ENCODE results near the gene METTL23.

METTL23 gene

GRCh38 chr17:76772842-76773525 lies 46.3 kb downstream of the METTL23 start:
- H3K4me3 ChIP-seq (ENCODE audit: low read depth, low read length) = no peak overlapping the region
- peak; percentile 71 for DNase-seq (ENCODE audit: low read depth)
- TF ChIP-seq, protein P1, sequence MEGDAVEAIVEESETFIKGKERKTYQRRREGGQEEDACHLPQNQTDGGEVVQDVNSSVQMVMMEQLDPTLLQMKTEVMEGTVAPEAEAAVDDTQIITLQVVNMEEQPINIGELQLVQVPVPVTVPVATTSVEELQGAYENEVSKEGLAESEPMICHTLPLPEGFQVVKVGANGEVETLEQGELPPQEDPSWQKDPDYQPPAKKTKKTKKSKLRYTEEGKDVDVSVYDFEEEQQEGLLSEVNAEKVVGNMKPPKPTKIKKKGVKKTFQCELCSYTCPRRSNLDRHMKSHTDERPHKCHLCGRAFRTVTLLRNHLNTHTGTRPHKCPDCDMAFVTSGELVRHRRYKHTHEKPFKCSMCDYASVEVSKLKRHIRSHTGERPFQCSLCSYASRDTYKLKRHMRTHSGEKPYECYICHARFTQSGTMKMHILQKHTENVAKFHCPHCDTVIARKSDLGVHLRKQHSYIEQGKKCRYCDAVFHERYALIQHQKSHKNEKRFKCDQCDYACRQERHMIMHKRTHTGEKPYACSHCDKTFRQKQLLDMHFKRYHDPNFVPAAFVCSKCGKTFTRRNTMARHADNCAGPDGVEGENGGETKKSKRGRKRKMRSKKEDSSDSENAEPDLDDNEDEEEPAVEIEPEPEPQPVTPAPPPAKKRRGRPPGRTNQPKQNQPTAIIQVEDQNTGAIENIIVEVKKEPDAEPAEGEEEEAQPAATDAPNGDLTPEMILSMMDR (conservative IDR thresholded peaks at IDR 0.05; ENCODE audit: low read depth, low read length) = peak; percentile 11

DNA sequence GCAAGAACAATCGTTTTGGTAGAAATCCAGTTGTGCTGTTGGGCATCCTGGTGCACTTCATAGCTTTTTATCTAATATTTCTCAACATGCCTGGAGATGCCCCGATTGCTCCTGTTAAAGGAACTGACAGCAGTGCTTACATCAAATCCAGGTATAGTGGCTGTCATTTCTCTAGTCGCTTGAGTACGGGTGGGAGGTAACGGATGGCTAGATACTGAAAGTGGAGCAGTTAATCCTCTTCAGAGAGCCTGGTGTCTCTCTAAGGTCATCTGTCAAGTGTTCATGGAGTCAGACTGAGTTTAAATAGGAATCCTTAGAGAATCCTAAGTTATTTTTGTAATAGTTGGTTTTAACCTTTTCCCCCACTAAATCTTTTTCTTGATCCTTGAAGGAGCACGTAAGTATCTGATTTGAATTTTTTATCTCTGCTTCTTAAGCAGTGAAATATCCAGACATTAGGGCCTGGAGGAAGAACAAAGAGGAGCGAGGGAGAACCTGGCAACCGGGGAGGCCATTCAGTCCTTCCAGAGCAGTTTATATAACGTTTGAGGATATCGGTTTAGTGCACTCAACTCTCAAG lies 48.5 kb downstream of the METTL23 start:
- TF ChIP-seq, protein P1 (conservative IDR thresholded peaks at IDR 0.05; ENCODE audit: low read depth, low read length) = no peak
- no peak overlapping the region for H3K4me3 ChIP-seq (ENCODE audit: low read depth, low read length)
- DNase-seq (ENCODE audit: low read depth) = no peak

GRCh38 chr17:76781056-76781982 lies 54.7 kb downstream of the METTL23 start:
- DNase-seq (ENCODE audit: low read depth) = peak; percentile 23
- H3K4me3 ChIP-seq (ENCODE audit: low read depth, low read length) = no peak overlapping the region
- TF ChIP-seq, protein P1 (conservative IDR thresholded peaks at IDR 0.05; ENCODE audit: low read depth, low read length) = peak; percentile 47

DNA sequence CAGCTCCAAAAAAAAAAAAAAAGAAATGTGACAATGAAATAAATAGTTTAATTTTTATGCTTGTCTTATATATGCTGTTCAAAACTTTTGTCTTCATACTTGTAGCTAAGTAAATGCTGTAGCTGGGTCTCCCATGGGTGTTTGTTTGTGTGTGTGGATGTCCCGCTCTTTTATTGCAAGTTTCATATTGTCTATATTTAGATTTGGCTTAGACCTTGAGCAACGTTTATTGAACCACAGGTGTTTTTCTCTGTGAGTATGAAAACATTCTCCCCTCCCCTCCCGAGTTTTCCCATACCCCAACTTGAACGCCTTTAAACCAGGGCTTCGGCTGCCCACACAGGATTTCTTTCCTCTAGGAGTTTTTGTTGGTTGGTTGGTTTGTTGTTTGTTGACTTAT lies 56.5 kb downstream of the METTL23 start:
- no peak for DNase-seq (ENCODE audit: low read depth)
- H3K4me3 ChIP-seq (ENCODE audit: low read depth, low read length) = no peak overlapping the region
- TF ChIP-seq, protein P1 (conservative IDR thresholded peaks at IDR 0.05; ENCODE audit: low read depth, low read length) = no peak

Measured in choroid plexus epithelial cell (primary cell).